HepG2 (cell line): ENCODE data around the gene POU6F2. TPM values are rescaled to one million over a fixed set of nuclear protein-coding genes. Genes with fewer than 3 reads are reported as not detected.

Experiments
- ATAC-seq: fragments of 200-7000 bp; cut with Tn5 transposase; 3 replicates; pipeline ENCODE4 v1.9.1; 2020; ENCODE audit warnings: mild to moderate bottlenecking, moderate library complexity
- BruUV-seq: library from RNA; stranded (reverse); fragments of 400-500 nt; replicated peaks from 2 replicates; lab custom pipeline; 2021; lab: Mats Ljungman, UMichigan
- CTCF ChIA-PET: fragments of 300-600 bp; formaldehyde crosslinking; extraction: SDS; loops from one replicate; lab custom pipeline; 2021; ENCODE audit warnings: low total read pairs, inconsistent platforms, low intra/inter-chr PET ratio; lab: Yijun Ruan, JAX
- POLR2A ChIA-PET: fragments of 350-600 bp; sonication (Branson Sonifier 250); formaldehyde crosslinking; loops from one replicate; lab custom pipeline; 2020; ENCODE audit warnings: antibody characterized with exemption, inconsistent platforms; lab: Yijun Ruan, JAX
- DNase-seq: peaks from one replicate; pipeline ENCODE4 v3.0.0-alpha.2; 2015; ENCODE audit warnings: low spot score
- FAIRE-seq: peaks from 3 replicates; lab custom pipeline; 2011; peaks lifted over from hg19 to GRCh38; lab: Jason Lieb, UNC
- H2AFZ ChIP-seq: one replicate; pipeline ENCODE4 v1.6.1; 2011; ENCODE audit warnings: low read length, inconsistent platforms
- H3K27ac ChIP-seq: fragments of 300-600 bp; 3 replicates; pipeline ENCODE4 v1.8.0; 2011; ENCODE audit warnings: mixed run types, mild to moderate bottlenecking, mixed read lengths, low read length, inconsistent platforms; ENCODE audit not compliant: insufficient read depth; ENCODE audit errors: extremely low read length
- H3K27me3 ChIP-seq, 2 experiments: fragments of 200-600 bp in 1 of 2; 2 replicates in 1 of 2; 3 replicates in 1 of 2; pipeline versions ENCODE4 v1.6.0 to v1.8.0; 2011; ENCODE audit warnings: low read length in 2 of 2, mild to moderate bottlenecking in 2 of 2, moderate library complexity in 2 of 2, inconsistent platforms in 1 of 2; ENCODE audit not compliant: insufficient read depth in 2 of 2, control insufficient read depth in 1 of 2
- H3K36me3 ChIP-seq, 2 experiments: fragments of 200-600 bp in 1 of 2; replicated peaks in 1 of 2; 2 replicates in 1 of 2; 3 replicates in 1 of 2; pipeline versions ENCODE4 v1.5.1 to v1.8.0; 2011; ENCODE audit warnings: low read length in 2 of 2, inconsistent platforms in 1 of 2; ENCODE audit not compliant: insufficient read depth in 2 of 2, control insufficient read depth in 1 of 2
- H3K4me1 ChIP-seq: 2 replicates; pipeline ENCODE4 v1.5.1; 2012; ENCODE audit warnings: low read length, inconsistent platforms; ENCODE audit not compliant: insufficient read depth
- H3K4me2 ChIP-seq: 2 replicates; pipeline ENCODE4 v1.6.0; 2011; ENCODE audit warnings: low read depth, low read length, inconsistent platforms
- H3K4me3 ChIP-seq, 3 experiments: fragments of 200-600 bp in 1 of 3; sonication (generic), shearing (Covaris generic) in 1 of 3; replicated peaks in 1 of 3; 2 replicates each; pipeline ENCODE4 v1.5.1; 2011 to 2016; ENCODE audit warnings: low read length in 3 of 3, inconsistent platforms in 2 of 3, low read depth in 2 of 3, mild to moderate bottlenecking in 2 of 3, control low read depth in 1 of 3, mixed read lengths in 1 of 3; ENCODE audit not compliant: insufficient read depth in 1 of 3
- H3K79me2 ChIP-seq: one replicate; pipeline ENCODE4 v1.6.1; 2011; ENCODE audit warnings: low read length, inconsistent platforms; ENCODE audit not compliant: insufficient read depth
- H3K9ac ChIP-seq: 2 replicates; pipeline ENCODE4 v1.6.0; 2011; ENCODE audit warnings: mild to moderate bottlenecking, low read depth, low read length, inconsistent platforms; ENCODE audit not compliant: insufficient read depth
- H3K9me3 ChIP-seq: 2 replicates; pipeline ENCODE4 v1.5.1; 2012; ENCODE audit warnings: mild to moderate bottlenecking, low read length
- H4K20me1 ChIP-seq: 2 replicates; pipeline ENCODE4 v1.6.0; 2011; ENCODE audit warnings: inconsistent platforms, mild to moderate bottlenecking, low read length, moderate library complexity; ENCODE audit not compliant: insufficient read depth
- BRD4 ChIP-seq: sonication (generic); formaldehyde crosslinking; IDR thresholded peaks from 2 replicates; pipeline ENCODE4 v1.4.0; 2020; ENCODE audit warnings: missing genetic modification reagents
- GABPB1 ChIP-seq: IDR thresholded peaks from 2 replicates; pipeline ENCODE4 v1.6.1; 2016; ENCODE audit warnings: mild to moderate bottlenecking, missing genetic modification reagents, moderate library complexity, missing compliant biosample characterization
- HDAC6 ChIP-seq: fragments of 200-600 bp; sonication (generic); IDR thresholded peaks from 2 replicates; pipeline ENCODE4 v1.7.0; 2017; ENCODE audit warnings: mild to moderate bottlenecking, antibody characterized with exemption, low read length, low read depth
- HNRNPL ChIP-seq: fragments of 200-400 bp; formaldehyde crosslinking; IDR thresholded peaks from 2 replicates; pipeline ENCODE4 v1.6.1; 2017; ENCODE audit warnings: mild to moderate bottlenecking, low read depth, low read length
- KDM4B ChIP-seq: sonication (generic); formaldehyde crosslinking; IDR thresholded peaks from 2 replicates; pipeline ENCODE4 v1.4.0; 2020; ENCODE audit warnings: missing genetic modification reagents
- MAFF ChIP-seq: IDR thresholded peaks from 2 replicates; pipeline ENCODE4 v1.6.1; 2011; ENCODE audit warnings: low read depth, low read length, improper control_type of control experiment
- MAFG ChIP-seq: sonication (generic); formaldehyde crosslinking; IDR thresholded peaks from 2 replicates; pipeline ENCODE4 v1.5.1; 2020; ENCODE audit warnings: mild to moderate bottlenecking, missing genetic modification reagents
- MEIS1 ChIP-seq: sonication (generic); formaldehyde crosslinking; IDR thresholded peaks from 2 replicates; pipeline ENCODE4 v1.9.0; 2021; ENCODE audit warnings: mild to moderate bottlenecking, missing genetic modification reagents, moderate library complexity, borderline replicate concordance
- NFKBIZ ChIP-seq: IDR thresholded peaks from 2 replicates; pipeline ENCODE4 v1.6.1; 2018; ENCODE audit warnings: missing genetic modification reagents, missing compliant biosample characterization
- SNAPC5 ChIP-seq: sonication (generic); formaldehyde crosslinking; IDR thresholded peaks from 2 replicates; pipeline ENCODE4 v1.8.1; 2023; ENCODE audit warnings: mild to moderate bottlenecking, missing genetic modification reagents, borderline replicate concordance
- UBTF ChIP-seq: sonication (generic); formaldehyde crosslinking; IDR thresholded peaks from 2 replicates; pipeline ENCODE4 v1.4.0; 2020; ENCODE audit warnings: mild to moderate bottlenecking, missing genetic modification reagents
- ZBTB37 ChIP-seq: sonication (generic); formaldehyde crosslinking; IDR thresholded peaks from 2 replicates; pipeline ENCODE4 v1.4.0; 2020; ENCODE audit warnings: mild to moderate bottlenecking, missing genetic modification reagents
- ZFP82 ChIP-seq: sonication (generic); formaldehyde crosslinking; IDR thresholded peaks from 2 replicates; pipeline ENCODE4 v1.5.1; 2020; ENCODE audit warnings: mild to moderate bottlenecking, missing genetic modification reagents, borderline replicate concordance
- ZNF552 ChIP-seq: sonication (generic); formaldehyde crosslinking; IDR thresholded peaks from 2 replicates; pipeline ENCODE4 v1.9.0; 2022; ENCODE audit warnings: missing genetic modification reagents, mild to moderate bottlenecking, borderline replicate concordance
- ZNF562 ChIP-seq: sonication (generic); formaldehyde crosslinking; IDR thresholded peaks from 2 replicates; pipeline ENCODE4 v1.8.0; 2022; ENCODE audit warnings: missing genetic modification reagents, borderline replicate concordance
- WGBS: methylation state at CpG from one replicate; pipeline ENCODE4 v1.1.6; 2017; ENCODE audit warnings: low lambda C conversion rate; 5-methylcytosine and 5-hydroxymethylcytosine counted together
- in situ Hi-C: cut with HindIII; loops from 2 replicates; pipeline ENCODE4 v1.10.0; 2017; ENCODE audit warnings: low pct_unique_long_range_greater_than_20kb; ENCODE audit not compliant: extremely low pct_ligation_motif_present
- intact Hi-C: fragments of 100-400 bp; cut with micrococcal nuclease; formaldehyde crosslinking; loops from one replicate; pipeline ENCODE4 v1.10.0; 2022; ENCODE audit not compliant: unreplicated experiment
- polyA plus RNA-seq, 8 experiments: library from polyadenylated mRNA; depleted of rRNA in 3 of 8; stranded (reverse) in 7 of 8; unstranded in 1 of 8; fragments of >200 nt; fragmentation: Illumina TruSeq in 4 of 8; extraction: Trizol in 4 of 8; gene quantifications; 2 replicates each; pipeline versions ENCODE4 v1.2.1 to v1.2.3, GENCODE V29; 2011 to 2016; ENCODE audit warnings: low read depth in 4 of 8, missing spikeins in 1 of 8, mixed read lengths in 1 of 8; ENCODE audit not compliant: insufficient read depth in 1 of 8
- total RNA-seq, 5 experiments: library from RNA; depleted of rRNA; stranded (reverse); fragments of >200 nt; fragmentation: Illumina TruSeq; extraction: Trizol; gene quantifications; 2 replicates each; pipeline ENCODE4 v1.2.3, GENCODE V29; 2016; ENCODE audit warnings: low read depth in 1 of 5

Gene POU6F2
- total and polyA plus RNA-seq, 2 of the 13 experiments (the other 11 are each of a cell fraction or from before 2014, with no cell fraction given) = not detected

DNA sequence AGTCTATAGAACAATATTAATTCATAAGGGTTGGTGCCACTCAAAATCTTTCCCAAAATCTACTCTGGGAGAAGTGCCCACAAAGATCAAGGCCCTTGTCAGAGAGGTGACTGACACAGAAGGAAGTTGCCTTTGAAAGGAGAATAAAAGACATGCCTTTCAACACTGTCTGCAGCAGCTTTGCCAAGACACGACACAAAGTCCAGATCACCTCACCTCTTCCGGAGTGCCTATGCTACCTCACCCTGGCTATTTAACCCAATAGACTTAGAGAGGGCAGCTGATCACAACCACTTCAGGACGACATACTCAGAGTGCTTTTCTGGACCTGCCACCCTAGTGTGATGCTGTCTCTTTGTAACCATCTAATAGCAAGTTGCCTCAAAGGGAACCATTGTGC, 539.5 kb downstream of the POU6F2 start:
- ATAC-seq (no peak), DNase-seq (no peak), FAIRE-seq (no peak)
- H3K79me2 ChIP-seq = no peaks in the 10 kb centered on the region
- CTCF ChIA-PET = no interaction called here
- no peaks in the 10 kb centered on the region for H3K9me3 ChIP-seq
- no peaks in the 10 kb centered on the region for H4K20me1 ChIP-seq
- intact Hi-C loops (no loop called here), in situ Hi-C loops (loop anchor here (5.0 kb wide), 1 partner anchor 585 kb away; no protein-coding TSS in a partner anchor)
- WGBS = 0% methylated on average over 3 of the region's 3 CpGs
- H3K27me3 ChIP-seq = peaks cover 0 to 12% of the 10 kb centered on the region in 2 experiments; a peak in 2 of 5 replicates
- no peaks in the 10 kb centered on the region for H3K36me3 ChIP-seq
- POLR2A ChIA-PET = no interaction called here
- H2AFZ ChIP-seq = no peak overlapping the region
- peaks cover 10% of the 10 kb centered on the region for H3K4me1 ChIP-seq
- no peak for TF ChIP-seq ZFP82
- TF ChIP-seq GABPB1 (CRISPR knock-in tag) = no peak
- TF ChIP-seq ZNF552 (CRISPR knock-in tag) = no peak
- no peak for TF ChIP-seq KDM4B (CRISPR knock-in tag)
- TF ChIP-seq MAFF = no peak
- no peak for TF ChIP-seq UBTF (CRISPR knock-in tag)
- no peak for TF ChIP-seq MEIS1 (CRISPR knock-in tag)
- TF ChIP-seq MAFG = no peak
- TF ChIP-seq NFKBIZ = no peak
- TF ChIP-seq ZBTB37 (CRISPR knock-in tag) = no peak
- TF ChIP-seq SNAPC5 = no peak
- TF ChIP-seq ZNF562 (CRISPR knock-in tag) = no peak
- no peak for TF ChIP-seq HNRNPL
- no peak for TF ChIP-seq HDAC6
- no peak for TF ChIP-seq BRD4 (CRISPR knock-in tag)
- no TSS peak for BruUV-seq
- no peak overlapping the region for H3K4me2 ChIP-seq
- no peak overlapping the region for H3K9ac ChIP-seq
- no peak overlapping the region for H3K4me3 ChIP-seq
- H3K27ac ChIP-seq = no peak overlapping the region
